8988T (cell line): ENCODE measurements around the gene SCYGR1.
"Not testable (repeated sequence)": the region's sequence is repeated elsewhere in the genome, so short reads cannot be mapped to it uniquely, and the experiment has no call there.

Experiments used
- DNase-seq: peaks from one replicate; pipeline ENCODE4 v3.0.0; 2011

SCYGR1 gene

DNA sequence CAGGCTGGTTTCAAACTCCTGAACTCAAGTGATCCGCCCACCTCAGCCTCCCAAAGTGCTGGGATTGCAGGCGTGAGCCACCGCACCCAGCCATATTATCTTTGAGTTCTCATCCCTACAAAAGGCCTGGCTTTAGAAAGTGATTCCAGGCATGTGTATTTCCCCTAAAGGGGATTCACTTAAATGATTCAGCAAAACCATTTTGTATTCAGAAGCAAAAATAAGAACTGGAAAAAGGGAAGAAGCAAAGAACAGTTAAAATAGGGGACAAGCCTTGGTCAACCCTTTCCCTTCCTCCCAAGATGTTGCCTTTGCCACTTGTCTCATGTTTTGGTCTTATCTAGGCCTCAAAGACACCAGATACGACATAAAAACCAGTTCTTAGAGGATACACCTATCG lies 19.2 kb downstream of the SCYGR1 start:
- no peak for DNase-seq

DNA sequence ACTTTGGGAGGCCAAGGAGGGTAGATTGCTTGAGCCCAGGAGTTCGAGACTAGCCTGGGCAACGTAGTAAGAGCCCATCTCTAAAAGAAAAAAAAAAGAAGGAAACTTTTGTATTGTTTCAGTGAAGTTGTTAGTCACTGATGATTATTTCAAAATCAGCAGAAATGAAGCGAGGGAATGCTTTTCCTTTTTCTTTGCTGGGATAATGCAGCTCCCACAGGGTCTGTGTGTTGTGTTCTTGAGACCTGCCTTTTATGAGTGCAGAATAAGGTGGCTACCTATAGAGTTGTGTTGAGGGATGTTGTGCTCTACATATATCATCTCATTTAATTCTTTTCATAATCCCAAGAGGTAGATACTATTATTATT lies 20.3 kb downstream of the SCYGR1 start:
- DNase-seq: no peak

GRCh38 chr2:227366769-227367426 lies 20.9 kb downstream of the SCYGR1 start:
- DNase-seq: no peak

- no peak for DNase-seq
These were observed 21.9 kb downstream of the SCYGR1 start for GRCh38 chr2:227365833-227366232.

DNA sequence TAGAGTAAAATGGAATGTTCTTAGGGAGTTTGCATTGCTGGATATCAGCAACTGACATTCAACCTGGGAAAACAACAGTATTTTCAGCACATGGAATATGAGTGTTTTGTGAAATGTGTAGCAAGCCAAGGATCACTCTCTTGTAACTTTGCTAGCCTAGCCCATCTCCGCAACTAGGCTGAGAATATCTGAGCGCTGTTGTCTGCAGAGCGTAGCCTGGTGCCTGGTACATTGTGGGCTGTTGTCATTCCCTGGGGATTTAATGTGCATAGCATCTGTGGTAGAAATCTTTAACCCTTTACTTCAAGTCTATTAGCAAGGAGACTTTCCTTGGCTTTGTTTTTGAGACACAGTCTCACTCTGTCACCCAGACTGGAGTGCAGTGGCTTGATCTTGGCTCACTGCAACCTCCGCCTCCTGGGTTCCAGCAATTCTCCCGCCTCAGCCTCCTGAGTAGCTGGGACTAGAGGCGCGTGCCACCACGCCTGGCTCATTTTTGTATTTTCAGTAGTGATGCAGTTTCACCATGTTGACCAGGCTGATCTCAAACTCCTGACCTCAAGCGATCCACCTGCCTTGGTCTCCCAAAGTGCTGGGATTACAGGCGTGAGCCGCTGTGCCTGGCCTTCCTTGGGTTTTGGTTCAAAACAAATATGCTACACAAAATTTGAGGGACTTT lies 23.0 kb downstream of the SCYGR1 start:
- DNase-seq: not testable (repeated sequence)

DNA sequence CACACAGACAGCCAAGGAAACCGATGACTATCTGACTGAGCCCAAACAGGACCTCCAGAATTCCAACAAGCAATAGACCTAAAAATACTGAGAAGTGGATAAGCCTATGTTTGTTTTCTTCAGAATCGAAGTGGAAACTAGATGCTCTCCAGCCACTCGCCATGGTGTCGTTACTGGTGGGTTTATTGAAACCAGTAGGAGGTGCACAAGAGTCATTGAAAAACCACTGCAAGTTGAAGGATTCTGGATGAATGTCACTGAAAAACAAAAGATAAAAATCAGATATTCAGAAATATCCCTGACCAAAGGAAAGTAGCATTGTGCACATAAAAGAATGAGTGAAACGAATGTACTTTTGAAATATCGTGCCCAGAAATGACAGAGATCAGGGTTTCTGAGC lies 24.0 kb downstream of the SCYGR1 start:
- DNase-seq: no peak

DNA sequence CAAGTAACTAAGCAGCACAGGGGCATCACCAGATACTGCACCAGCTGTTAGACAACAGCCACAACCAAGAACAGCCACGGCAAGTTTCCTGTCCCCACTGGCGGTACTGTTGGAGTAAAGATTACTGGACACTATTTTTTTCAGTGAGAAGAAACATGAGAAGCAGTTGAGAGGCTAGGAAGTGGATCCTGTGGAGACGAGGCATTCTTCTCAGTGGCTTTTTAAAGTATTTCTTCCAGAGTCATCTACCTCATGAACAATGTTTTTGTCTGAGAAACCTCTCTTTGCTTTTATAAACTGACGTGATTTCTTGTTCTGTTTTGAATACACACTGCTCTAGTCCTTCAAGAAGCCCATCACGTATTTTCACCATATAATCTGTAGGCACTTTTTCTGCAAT lies 27.4 kb downstream of the SCYGR1 start:
- no peak for DNase-seq

GRCh38 chr2:227351639-227352038 lies 36.1 kb downstream of the SCYGR1 start:
- DNase-seq: no peak

GRCh38 chr2:227349989-227350612 lies 37.6 kb downstream of the SCYGR1 start:
- no peak for DNase-seq

DNA sequence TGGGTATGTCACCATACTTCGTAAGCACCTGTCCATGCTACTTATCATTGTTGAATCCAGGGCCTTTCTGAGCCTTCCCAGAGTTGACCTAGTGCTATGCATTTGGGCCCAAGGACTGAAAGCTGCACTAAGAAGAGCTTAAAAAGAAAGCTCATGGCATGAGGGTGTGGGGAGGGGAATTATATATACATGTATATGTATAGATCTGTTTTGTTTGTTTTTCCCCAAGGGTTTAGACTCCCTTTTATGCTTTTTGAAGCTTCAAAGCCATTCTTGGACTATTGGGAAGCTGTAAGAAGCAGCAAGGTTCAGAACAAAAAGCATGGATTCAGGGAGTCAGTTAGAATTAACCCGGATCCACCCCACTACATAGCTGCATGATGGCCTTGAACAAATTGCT lies 39.4 kb downstream of the SCYGR1 start:
- no peak for DNase-seq

GRCh38 chr2:227347117-227347516 lies 40.6 kb downstream of the SCYGR1 start:
- no peak for DNase-seq

DNA sequence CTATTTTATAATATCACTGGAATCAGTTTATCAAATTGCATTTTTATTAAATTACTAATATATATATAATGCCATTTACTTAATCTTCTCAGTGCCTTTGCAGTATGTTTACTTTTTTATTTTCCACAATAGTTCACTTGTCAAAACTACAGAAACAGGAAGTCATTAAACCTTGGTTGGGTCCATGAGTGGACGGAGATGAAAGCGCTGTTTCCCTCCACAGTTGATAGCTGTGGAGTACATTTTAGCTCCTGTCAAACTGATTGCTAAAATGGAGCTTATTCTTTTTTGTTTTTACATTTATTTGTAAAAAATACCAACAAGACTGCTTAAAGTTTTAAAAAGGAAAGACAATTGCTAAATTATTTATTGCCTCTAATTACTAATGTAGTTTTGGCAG lies 43.5 kb downstream of the SCYGR1 start:
- no peak for DNase-seq

DNA sequence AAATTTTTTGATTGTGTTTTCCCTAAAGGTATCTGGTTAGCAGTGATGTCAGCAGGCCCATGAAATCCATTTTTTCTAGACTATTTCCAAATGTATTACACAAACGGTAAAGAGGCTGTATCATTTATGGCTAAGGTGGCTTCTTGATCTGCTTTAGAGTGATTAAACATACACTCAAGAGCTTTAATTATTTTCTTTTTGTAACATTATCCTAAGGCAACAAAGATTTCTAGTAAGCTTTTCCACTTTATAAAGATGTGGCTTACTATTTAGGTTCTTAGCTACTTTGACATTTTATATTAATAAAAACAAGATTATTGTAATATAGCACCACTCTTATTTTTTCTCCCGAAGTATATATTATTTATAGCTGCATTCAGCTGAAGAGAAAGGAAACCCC lies 46.2 kb downstream of the SCYGR1 start:
- DNase-seq: no peak

DNA sequence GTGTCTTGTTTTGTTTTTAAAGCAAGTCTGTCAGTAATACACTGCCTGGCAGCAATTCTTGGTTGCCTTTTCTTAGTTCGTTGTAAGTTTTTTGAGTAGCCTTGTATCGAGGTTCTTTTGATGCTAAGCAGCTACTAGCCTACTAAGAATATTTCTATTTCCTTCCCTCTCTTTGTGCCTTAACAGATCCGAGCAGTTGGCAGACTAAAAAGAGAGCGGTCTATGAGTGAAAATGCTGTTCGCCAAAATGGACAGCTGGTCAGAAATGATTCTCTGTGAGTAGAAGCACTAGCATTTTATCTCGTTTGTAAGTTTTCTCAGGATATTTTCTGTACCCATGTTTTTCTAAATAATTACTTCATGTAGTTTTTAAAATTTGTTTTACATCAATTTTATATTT lies 47.6 kb downstream of the SCYGR1 start:
- no peak for DNase-seq

- DNase-seq: no peak
These were observed 48.6 kb downstream of the SCYGR1 start for GRCh38 chr2:227339098-227339599.
